SK-N-SH (cell line): Measurements from ENCODE around the gene MYOCOS. TPM values are rescaled to one million over a fixed set of nuclear protein-coding genes. Genes with fewer than 3 reads are reported as not detected.

Experiments
- CTCF ChIA-PET: fragments of 300-600, 350-600 bp; formaldehyde crosslinking; extraction: SDS; loops from one replicate; lab custom pipeline; 2021; lab: Yijun Ruan, JAX
- POLR2A ChIA-PET: fragments of 350-600 bp; sonication (Branson Sonifier 250); formaldehyde crosslinking; extraction: SDS; loops from one replicate; lab custom pipeline; 2020; ENCODE audit warnings: antibody characterized with exemption, inconsistent platforms; lab: Yijun Ruan, JAX
- DNase-seq: peaks from one replicate; pipeline ENCODE4 v3.0.0; 2012
- H2AFZ ChIP-seq: fragments of 200-600 bp; sonication (generic); 2 replicates; pipeline ENCODE4 v1.8.1; 2016; ENCODE audit warnings: antibody characterized with exemption, mild to moderate bottlenecking, low read depth
- H3F3A ChIP-seq: fragments of 200-600 bp; sonication (generic); replicated peaks from 2 replicates; pipeline ENCODE3; 2016; ENCODE audit warnings: antibody characterized with exemption, mild to moderate bottlenecking; ENCODE audit not compliant: insufficient read depth
- H3K27ac ChIP-seq, 2 experiments: fragments of 200-500 bp in 1 of 2; fragments of 200-600 bp in 1 of 2; sonication (Bioruptor generic) in 1 of 2; sonication (generic), shearing (Covaris generic) in 1 of 2; 2 replicates each; pipeline versions ENCODE4 v1.5.1 to v1.6.1; 2014 to 2016; ENCODE audit warnings: low read depth in 2 of 2, inconsistent platforms in 1 of 2, low read length in 1 of 2, mild to moderate bottlenecking in 1 of 2, mixed read lengths in 1 of 2
- H3K27me3 ChIP-seq: fragments of 200-600 bp; sonication (generic), shearing (Covaris generic); 2 replicates; pipeline ENCODE4 v1.6.1; 2016; ENCODE audit warnings: mixed run types; ENCODE audit not compliant: insufficient read depth
- H3K36me3 ChIP-seq, 2 experiments: fragments of 200-500 bp in 1 of 2; fragments of 200-600 bp in 1 of 2; sonication (Bioruptor generic) in 1 of 2; sonication (generic) in 1 of 2; replicated peaks in 1 of 2; 2 replicates each; pipeline versions ENCODE3 to v1.5.1; 2014 to 2016; ENCODE audit warnings: low read length in 1 of 2, mild to moderate bottlenecking in 1 of 2; ENCODE audit not compliant: insufficient read depth in 2 of 2, control insufficient read depth in 1 of 2
- H3K4me1 ChIP-seq, 2 experiments: fragments of 200-500 bp in 1 of 2; fragments of 200-600 bp in 1 of 2; sonication (Bioruptor generic) in 1 of 2; sonication (generic), shearing (Covaris generic) in 1 of 2; 2 replicates each; pipeline versions ENCODE4 v1.5.1 to v1.6.1; 2014 to 2016; ENCODE audit warnings: low read depth in 1 of 2, low read length in 1 of 2, mixed run types in 1 of 2; ENCODE audit not compliant: insufficient read depth in 2 of 2, control insufficient read depth in 1 of 2
- H3K4me2 ChIP-seq: fragments of 200-600 bp; sonication (generic), shearing (Covaris generic); 2 replicates; pipeline ENCODE4 v1.6.1; 2017; ENCODE audit warnings: mixed run types
- H3K4me3 ChIP-seq, 2 experiments: fragments of 200-500 bp in 1 of 2; fragments of 200-600 bp in 1 of 2; sonication (Bioruptor generic) in 1 of 2; sonication (generic), shearing (Covaris generic) in 1 of 2; 2 replicates each; pipeline versions ENCODE4 v1.5.1 to v1.8.1; 2014 to 2016; ENCODE audit warnings: low read depth in 2 of 2, inconsistent platforms in 1 of 2, low read length in 1 of 2, mild to moderate bottlenecking in 1 of 2, mixed read lengths in 1 of 2, moderate library complexity in 1 of 2
- H3K79me2 ChIP-seq: fragments of 200-600 bp; sonication (generic); 2 replicates; pipeline ENCODE4 v1.8.1; 2017; ENCODE audit warnings: mild to moderate bottlenecking; ENCODE audit not compliant: insufficient read depth
- H3K9ac ChIP-seq: fragments of 200-600 bp; sonication (generic); 2 replicates; pipeline ENCODE4 v1.6.1; 2017; ENCODE audit warnings: mixed run types
- H3K9me2 ChIP-seq: fragments of 200-600 bp; sonication (generic); 2 replicates; pipeline ENCODE4 v1.6.1; 2017; ENCODE audit warnings: mixed run types
- H3K9me3 ChIP-seq: fragments of 200-600 bp; sonication (generic); 2 replicates; pipeline ENCODE4 v1.6.1; 2017; ENCODE audit warnings: mixed run types, mild to moderate bottlenecking, moderate library complexity
- H4K20me1 ChIP-seq: fragments of 200-600 bp; sonication (generic); 2 replicates; pipeline ENCODE4 v1.6.1; 2017; ENCODE audit warnings: mild to moderate bottlenecking, mixed run types; ENCODE audit not compliant: insufficient read depth
- CHD2 ChIP-seq: fragments of 150-350 bp; IDR thresholded peaks from 2 replicates; pipeline ENCODE4 v1.6.1; 2018; ENCODE audit warnings: low read length; ENCODE audit not compliant: partially characterized antibody
- FOSL2 ChIP-seq: IDR thresholded peaks from 2 replicates; pipeline ENCODE4 v1.4.0; 2012; ENCODE audit warnings: low read depth, mild to moderate bottlenecking, moderate library complexity, borderline replicate concordance
- FOXM1 ChIP-seq: IDR thresholded peaks from 2 replicates; pipeline ENCODE4 v1.4.0; 2012; ENCODE audit warnings: low read depth, mild to moderate bottlenecking
- GABPA ChIP-seq: IDR thresholded peaks from 2 replicates; pipeline ENCODE4 v1.4.0; 2012; ENCODE audit warnings: low read depth, mild to moderate bottlenecking
- GATA2 ChIP-seq: sonication (generic); formaldehyde crosslinking; IDR thresholded peaks from 2 replicates; pipeline ENCODE4 v1.5.0; 2020; ENCODE audit warnings: mild to moderate bottlenecking, missing genetic modification reagents
- MEF2A ChIP-seq: IDR thresholded peaks from 2 replicates; pipeline ENCODE4 v1.4.0; 2012; ENCODE audit warnings: low read depth, borderline replicate concordance
- NFIC ChIP-seq: IDR thresholded peaks from 2 replicates; pipeline ENCODE4 v1.4.0; 2012; ENCODE audit warnings: borderline replicate concordance
- PBX3 ChIP-seq: IDR thresholded peaks from 2 replicates; pipeline ENCODE4; 2012
- POLR2AphosphoS5 ChIP-seq: IDR thresholded peaks from 2 replicates; pipeline ENCODE4 v1.6.1; 2012; ENCODE audit warnings: low read depth, low read length
- RCOR1 ChIP-seq: fragments of 150-350 bp; IDR thresholded peaks from 2 replicates; pipeline ENCODE4 v1.6.1; 2017; ENCODE audit warnings: antibody characterized with exemption, low read length
- RXRA ChIP-seq: IDR thresholded peaks from 2 replicates; pipeline ENCODE4 v1.4.0; 2012; ENCODE audit warnings: low read depth, mild to moderate bottlenecking, borderline replicate concordance
- SIN3A ChIP-seq: IDR thresholded peaks from 2 replicates; pipeline ENCODE4 v1.6.1; 2012; ENCODE audit warnings: low read depth, mild to moderate bottlenecking, low read length, moderate library complexity, borderline replicate concordance
- SMC3 ChIP-seq: IDR thresholded peaks from 2 replicates; pipeline ENCODE4 v1.6.1; 2012; ENCODE audit warnings: low read depth, low read length, improper control_type of control experiment
- ZBTB33 ChIP-seq: IDR thresholded peaks from 2 replicates; pipeline ENCODE4 v1.4.0; 2012; ENCODE audit warnings: low read depth, borderline replicate concordance
- WGBS: methylation state at CpG from one replicate; pipeline ENCODE4 v1.1.6; 2017; ENCODE audit warnings: low lambda C conversion rate; 5-methylcytosine and 5-hydroxymethylcytosine counted together
- polyA plus RNA-seq, 3 experiments: library from polyadenylated mRNA; depleted of rRNA; stranded (reverse); fragments of >200 nt; gene quantifications; 2 replicates each; pipeline ENCODE4 v1.2.3, GENCODE V29; 2012

Gene MYOCOS
- polyA plus RNA-seq, 1 of the 3 experiments (the other 2 are of a cell fraction) = not detected

GRCh38 chr1:171583591-171584201 is 38.3 kb upstream of the MYOCOS start:
- Histone ChIP-seq H3K27me3 (no peaks in the 10 kb centered on the region), H3K27ac (no peak overlapping the region), H3K4me1 (no peaks in the 10 kb centered on the region; a peak in 1 of 4 replicates), H3F3A (peaks cover 3% of the 10 kb centered on the region)
- no peak for DNase-seq
- CTCF ChIA-PET = no interaction called here
- no peak for TF ChIP-seq GATA2 (CRISPR knock-in tag)
- no peak for TF ChIP-seq SIN3A
- no peak for TF ChIP-seq ZBTB33
- TF ChIP-seq POLR2AphosphoS5 = no peak
- no peak for TF ChIP-seq GABPA
- TF ChIP-seq MEF2A = no peak
- no peak for TF ChIP-seq NFIC
- TF ChIP-seq SMC3 = no peak
- TF ChIP-seq, all 33 proteins: peak for 0
- no peak overlapping the region for H3K9ac ChIP-seq
- H3K79me2 ChIP-seq = peaks cover 18% of the 10 kb centered on the region
- no peaks in the 10 kb centered on the region for H3K9me3 ChIP-seq
- POLR2A ChIA-PET = no interaction called here
- no peaks in the 10 kb centered on the region for H3K9me2 ChIP-seq
- H4K20me1 ChIP-seq = no peaks in the 10 kb centered on the region
- H3K4me2 ChIP-seq = no peak overlapping the region
- 94% methylated on average over 1 of the region's 1 CpG for WGBS
- peaks cover 81 to 90% of the 10 kb centered on the region in 2 experiments for H3K36me3 ChIP-seq
- H3K4me3 ChIP-seq = no peak overlapping the region
- no peak overlapping the region for H2AFZ ChIP-seq

- H4K20me1 ChIP-seq = no peaks in the 10 kb centered on the region
- no peak overlapping the region for H3K4me3 ChIP-seq
- no peak overlapping the region for H3K27ac ChIP-seq
- no peak overlapping the region for H3K4me2 ChIP-seq
- ChIA-PET CTCF (interaction anchor here (1.0 kb wide), 1 partner anchor 18 kb away, joined by 3 read pairs; no protein-coding TSS in a partner anchor), POLR2A (no interaction called here)
- H2AFZ ChIP-seq = no peak overlapping the region
- H3K9ac ChIP-seq = no peak overlapping the region
- H3K36me3 ChIP-seq = peaks cover 81 to 85% of the 10 kb centered on the region in 2 experiments
- peaks cover 0 to 10% of the 10 kb centered on the region in 2 experiments; a peak in 3 of 4 replicates for H3K4me1 ChIP-seq
- TF ChIP-seq RCOR1 (no peak), RXRA (no peak), GABPA (no peak), CHD2 (no peak), FOXM1 (no peak), FOSL2 (no peak), PBX3 (no peak)
- no peak for DNase-seq
- no peaks in the 10 kb centered on the region for H3K9me2 ChIP-seq
- WGBS = 97% methylated on average over 9 of the region's 9 CpGs
- peaks cover 4% of the 10 kb centered on the region for H3F3A ChIP-seq
- no peaks in the 10 kb centered on the region for H3K27me3 ChIP-seq
- peaks cover 18% of the 10 kb centered on the region for H3K79me2 ChIP-seq
- H3K9me3 ChIP-seq = no peaks in the 10 kb centered on the region
Observed at GRCh38 chr1:171585715-171586114, 36.3 kb upstream of the MYOCOS start.
